A549 (cell line): ENCODE results near the gene CLN5.

ENCODE experiments used
- BHLHE40 ChIP-seq: IDR thresholded peaks from 2 replicates; pipeline ENCODE4 v1.6.1; 2012; ENCODE audit warnings: low read depth, low read length, inconsistent platforms
- CHD2 ChIP-seq: fragments of 150-350 bp; IDR thresholded peaks from 2 replicates; pipeline ENCODE4 v1.6.1; 2014; ENCODE audit warnings: low read length; ENCODE audit not compliant: partially characterized antibody
- CTCF ChIP-seq: fragments of >200 bp; sonication (Bioruptor Twin); formaldehyde crosslinking; IDR thresholded peaks from 3 replicates; pipeline ENCODE4 v1.5.1; 2016
- POLR2A ChIP-seq: IDR thresholded peaks from 2 replicates; pipeline ENCODE4 v1.6.1; 2012; ENCODE audit warnings: mild to moderate bottlenecking, low read length

GRCh38 chr13:77036279-77036678 is 44.4 kb downstream of the CLN5 start:
- TF ChIP-seq CTCF, result no peak
- no peak for TF ChIP-seq POLR2A
- TF ChIP-seq BHLHE40, result no peak
- no peak for TF ChIP-seq CHD2
